GM23338 (cell line): ENCODE measurements around the gene LTBR. TPM values are rescaled to one million over a fixed set of nuclear protein-coding genes. Genes with fewer than 3 reads are reported as not detected.

Source experiments
- ATAC-seq: fragments of 200-7000 bp; cut with Tn5 transposase; 3 replicates; pipeline ENCODE4 v1.9.1; 2020
- DNase-seq: peaks from one replicate; pipeline ENCODE4 v3.0.0-alpha.2; 2015; ENCODE audit warnings: low spot score
- H2AFZ ChIP-seq: fragments of 200-600 bp; sonication (generic); 2 replicates; pipeline ENCODE4 v1.8.0; 2016; ENCODE audit warnings: antibody characterized with exemption, mild to moderate bottlenecking, moderate library complexity
- H3F3A ChIP-seq: fragments of 200-600 bp; sonication (generic); replicated peaks from 2 replicates; pipeline ENCODE4 v1.8.0; 2017; ENCODE audit warnings: antibody characterized with exemption, mixed run types, low read depth
- H3K27ac ChIP-seq: fragments of 200-600 bp; sonication (generic); 2 replicates; pipeline ENCODE4 v1.6.1; 2016; ENCODE audit warnings: low read depth
- H3K27me3 ChIP-seq: fragments of 200-600 bp; sonication (generic); 2 replicates; pipeline ENCODE4 v1.8.0; 2016; ENCODE audit warnings: mild to moderate bottlenecking, mixed run types, moderate library complexity; ENCODE audit not compliant: insufficient read depth
- H3K36me3 ChIP-seq: fragments of 200-600 bp; sonication (generic); 2 replicates; pipeline ENCODE4 v1.8.0; 2016; ENCODE audit warnings: mild to moderate bottlenecking; ENCODE audit not compliant: insufficient read depth
- H3K4me1 ChIP-seq: fragments of 200-600 bp; sonication (generic); 2 replicates; pipeline ENCODE4 v1.8.0; 2016; ENCODE audit warnings: mild to moderate bottlenecking, moderate library complexity; ENCODE audit not compliant: insufficient read depth
- H3K4me2 ChIP-seq: fragments of 200-600 bp; sonication (generic); 2 replicates; pipeline ENCODE4 v1.7.1; 2017; ENCODE audit warnings: mixed run types
- H3K4me3 ChIP-seq: fragments of 200-600 bp; sonication (generic); 2 replicates; pipeline ENCODE4 v1.6.1; 2016; ENCODE audit warnings: mixed run types
- H3K79me2 ChIP-seq: fragments of 200-600 bp; sonication (generic); replicated peaks from 2 replicates; pipeline ENCODE4 v1.8.0; 2017; ENCODE audit warnings: mild to moderate bottlenecking; ENCODE audit not compliant: insufficient read depth
- H3K9me2 ChIP-seq: fragments of 200-600 bp; sonication (generic); 2 replicates; pipeline ENCODE4 v1.8.0; 2017; ENCODE audit not compliant: insufficient read depth
- H4K20me1 ChIP-seq: fragments of 200-600 bp; sonication (generic); replicated peaks from 2 replicates; pipeline ENCODE4 v1.8.0; 2017; ENCODE audit warnings: mild to moderate bottlenecking; ENCODE audit not compliant: insufficient read depth
- H3K27ac Mint-ChIP-seq: 2 replicates; pipeline ENCODE4 v1.8.0; 2020; ENCODE audit warnings: inconsistent platforms, mild to moderate bottlenecking, moderate library complexity, mixed read lengths
- H3K27me3 Mint-ChIP-seq: 3 replicates; pipeline ENCODE4 v1.8.0; 2022; ENCODE audit warnings: low read depth, mild to moderate bottlenecking, moderate library complexity, mixed read lengths, inconsistent platforms; ENCODE audit not compliant: insufficient read depth, poor library complexity
- H3K36me3 Mint-ChIP-seq: 3 replicates; pipeline ENCODE4 v1.8.0; 2021; ENCODE audit warnings: low read depth, mild to moderate bottlenecking, inconsistent platforms, moderate library complexity, mixed read lengths
- H3K4me1 Mint-ChIP-seq: 3 replicates; pipeline ENCODE4 v1.8.0; 2020; ENCODE audit warnings: mild to moderate bottlenecking, inconsistent platforms, mixed read lengths
- H3K4me3 Mint-ChIP-seq: 3 replicates; pipeline ENCODE4 v1.8.0; 2021; ENCODE audit warnings: moderate library complexity, mild to moderate bottlenecking, inconsistent platforms, mixed read lengths
- H3K9me3 Mint-ChIP-seq: 3 replicates; pipeline ENCODE4 v1.8.0; 2020; ENCODE audit warnings: moderate library complexity, mild to moderate bottlenecking, inconsistent platforms, mixed read lengths
- CREB1 ChIP-seq: fragments of 250-450 bp; sonication (Bioruptor Pico); IDR thresholded peaks from 2 replicates; pipeline ENCODE4 v1.5.0; 2020; ENCODE audit warnings: low read depth, mild to moderate bottlenecking, moderate library complexity
- EZH2 ChIP-seq: fragments of 200-600 bp; sonication (generic); IDR thresholded peaks from one replicate; pipeline ENCODE4 v1.8.0; 2017; ENCODE audit warnings: antibody characterized with exemption, mild to moderate bottlenecking, low read depth; ENCODE audit not compliant: unreplicated experiment
- EZH2phosphoT487 ChIP-seq: fragments of 200-600 bp; sonication (generic); IDR thresholded peaks from one replicate; pipeline ENCODE4 v1.8.1; 2018; ENCODE audit warnings: antibody characterized with exemption; ENCODE audit not compliant: unreplicated experiment
- NANOG ChIP-seq: IDR thresholded peaks from 2 replicates; pipeline ENCODE4 v1.6.1; 2016; ENCODE audit warnings: antibody characterized with exemption, borderline replicate concordance
- STAT1 ChIP-seq: IDR thresholded peaks from one replicate; pipeline ENCODE4 v1.6.1; 2016; ENCODE audit warnings: antibody characterized with exemption; ENCODE audit not compliant: unreplicated experiment
- ZNF114 ChIP-seq: fragments of 250-450 bp; sonication (Bioruptor Pico); IDR thresholded peaks from 2 replicates; pipeline ENCODE4 v1.5.0; 2020; ENCODE audit warnings: mild to moderate bottlenecking, moderate library complexity
- polyA plus RNA-seq: library from polyadenylated mRNA; unstranded; fragments of >200 nt; fragmentation: Nextera tagmentation; extraction: Ambion mirVana; gene quantifications from 2 replicates; pipeline ENCODE4 v1.2.1, GENCODE V29; 2016
- total RNA-seq: library from RNA; depleted of rRNA; stranded (reverse); fragments of >200 nt; shearing (Covaris generic); gene quantifications from 2 replicates; pipeline ENCODE4 v1.2.3, GENCODE V29; 2014
- TF ChIP-seq, protein P1 (sequence below): IDR thresholded peaks from 2 replicates; pipeline ENCODE4 v1.6.1; 2016; ENCODE audit warnings: antibody characterized with exemption
- TF ChIP-seq, protein P2 (sequence below): IDR thresholded peaks from one replicate; pipeline ENCODE4 v1.6.1; 2018; ENCODE audit warnings: antibody characterized with exemption; ENCODE audit not compliant: unreplicated experiment
- TF ChIP-seq, protein P3 (sequence below), 2 experiments: fragments of 200-600 bp in 1 of 2; sonication (generic) in 1 of 2; conservative IDR thresholded peaks; 2 replicates each; pipeline versions ENCODE4 v1.5.1 to v1.6.1; 2016 to 2017; ENCODE audit warnings: antibody characterized with exemption in 2 of 2, low read depth in 2 of 2, mild to moderate bottlenecking in 2 of 2, moderate library complexity in 1 of 2

LTBR gene
- total and polyA plus RNA-seq, 2 experiments from 2014 or later, result 6.1 to 6.8 TPM

DNA sequence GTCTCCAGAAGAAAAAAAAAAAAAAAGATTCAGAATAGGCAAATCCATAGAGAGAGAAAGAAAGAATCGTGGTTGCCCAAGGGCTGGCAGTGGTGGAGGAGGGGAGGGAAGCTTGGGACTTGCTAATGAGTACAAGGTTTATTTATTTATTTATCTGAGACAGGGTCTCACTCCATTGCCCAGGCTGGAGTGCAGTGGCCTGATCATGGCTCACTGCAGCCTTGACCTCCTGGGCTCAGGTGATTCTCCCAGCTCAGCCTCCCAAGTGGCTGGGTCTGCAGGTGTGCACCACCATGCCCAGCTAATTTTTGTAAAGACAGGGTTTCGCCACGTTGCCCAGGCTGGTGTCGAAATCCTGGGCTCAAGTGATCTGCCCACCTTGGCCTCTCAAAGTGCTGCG is 32.3 kb upstream of the LTBR start:
- no peak overlapping the region for H3K4me3 Mint-ChIP-seq
- Histone ChIP-seq H3K79me2 (no peaks in the 10 kb centered on the region), H3K27ac (no peak overlapping the region), H3K4me1 (peaks cover 7% of the 10 kb centered on the region; the same call in 1 of the 2 replicates), H3K9me2 (peaks cover 2% of the 10 kb centered on the region; the same call in 1 of the 2 replicates), H3F3A (peaks cover 8% of the 10 kb centered on the region; the same call in 1 of the 2 replicates), H4K20me1 (no peaks in the 10 kb centered on the region; the same call in 1 of the 2 replicates), H3K4me3 (no peak overlapping the region), H2AFZ (no peak overlapping the region), H3K27me3 (no peaks in the 10 kb centered on the region), H3K36me3 (peaks cover 8% of the 10 kb centered on the region), H3K4me2 (no peak overlapping the region)
- H3K9me3 Mint-ChIP-seq, result no peaks in the 10 kb centered on the region
- H3K27ac Mint-ChIP-seq, result no peak overlapping the region
- DNase-seq (no peak), ATAC-seq (no peak)
- H3K4me1 Mint-ChIP-seq, result peaks cover 20% of the 10 kb centered on the region
- peaks cover 12% of the 10 kb centered on the region for H3K27me3 Mint-ChIP-seq
- TF ChIP-seq, protein P1, sequence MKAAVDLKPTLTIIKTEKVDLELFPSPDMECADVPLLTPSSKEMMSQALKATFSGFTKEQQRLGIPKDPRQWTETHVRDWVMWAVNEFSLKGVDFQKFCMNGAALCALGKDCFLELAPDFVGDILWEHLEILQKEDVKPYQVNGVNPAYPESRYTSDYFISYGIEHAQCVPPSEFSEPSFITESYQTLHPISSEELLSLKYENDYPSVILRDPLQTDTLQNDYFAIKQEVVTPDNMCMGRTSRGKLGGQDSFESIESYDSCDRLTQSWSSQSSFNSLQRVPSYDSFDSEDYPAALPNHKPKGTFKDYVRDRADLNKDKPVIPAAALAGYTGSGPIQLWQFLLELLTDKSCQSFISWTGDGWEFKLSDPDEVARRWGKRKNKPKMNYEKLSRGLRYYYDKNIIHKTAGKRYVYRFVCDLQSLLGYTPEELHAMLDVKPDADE, result no peak
- TF ChIP-seq CREB1 (no peak), EZH2 (no peak), EZH2phosphoT487 (no peak), ZNF114 (CRISPR knock-in tag) (no peak), NANOG (no peak)
- TF ChIP-seq, protein P2, sequence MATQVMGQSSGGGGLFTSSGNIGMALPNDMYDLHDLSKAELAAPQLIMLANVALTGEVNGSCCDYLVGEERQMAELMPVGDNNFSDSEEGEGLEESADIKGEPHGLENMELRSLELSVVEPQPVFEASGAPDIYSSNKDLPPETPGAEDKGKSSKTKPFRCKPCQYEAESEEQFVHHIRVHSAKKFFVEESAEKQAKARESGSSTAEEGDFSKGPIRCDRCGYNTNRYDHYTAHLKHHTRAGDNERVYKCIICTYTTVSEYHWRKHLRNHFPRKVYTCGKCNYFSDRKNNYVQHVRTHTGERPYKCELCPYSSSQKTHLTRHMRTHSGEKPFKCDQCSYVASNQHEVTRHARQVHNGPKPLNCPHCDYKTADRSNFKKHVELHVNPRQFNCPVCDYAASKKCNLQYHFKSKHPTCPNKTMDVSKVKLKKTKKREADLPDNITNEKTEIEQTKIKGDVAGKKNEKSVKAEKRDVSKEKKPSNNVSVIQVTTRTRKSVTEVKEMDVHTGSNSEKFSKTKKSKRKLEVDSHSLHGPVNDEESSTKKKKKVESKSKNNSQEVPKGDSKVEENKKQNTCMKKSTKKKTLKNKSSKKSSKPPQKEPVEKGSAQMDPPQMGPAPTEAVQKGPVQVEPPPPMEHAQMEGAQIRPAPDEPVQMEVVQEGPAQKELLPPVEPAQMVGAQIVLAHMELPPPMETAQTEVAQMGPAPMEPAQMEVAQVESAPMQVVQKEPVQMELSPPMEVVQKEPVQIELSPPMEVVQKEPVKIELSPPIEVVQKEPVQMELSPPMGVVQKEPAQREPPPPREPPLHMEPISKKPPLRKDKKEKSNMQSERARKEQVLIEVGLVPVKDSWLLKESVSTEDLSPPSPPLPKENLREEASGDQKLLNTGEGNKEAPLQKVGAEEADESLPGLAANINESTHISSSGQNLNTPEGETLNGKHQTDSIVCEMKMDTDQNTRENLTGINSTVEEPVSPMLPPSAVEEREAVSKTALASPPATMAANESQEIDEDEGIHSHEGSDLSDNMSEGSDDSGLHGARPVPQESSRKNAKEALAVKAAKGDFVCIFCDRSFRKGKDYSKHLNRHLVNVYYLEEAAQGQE, result no peak
- peaks cover 84% of the 10 kb centered on the region for H3K36me3 Mint-ChIP-seq

DNA sequence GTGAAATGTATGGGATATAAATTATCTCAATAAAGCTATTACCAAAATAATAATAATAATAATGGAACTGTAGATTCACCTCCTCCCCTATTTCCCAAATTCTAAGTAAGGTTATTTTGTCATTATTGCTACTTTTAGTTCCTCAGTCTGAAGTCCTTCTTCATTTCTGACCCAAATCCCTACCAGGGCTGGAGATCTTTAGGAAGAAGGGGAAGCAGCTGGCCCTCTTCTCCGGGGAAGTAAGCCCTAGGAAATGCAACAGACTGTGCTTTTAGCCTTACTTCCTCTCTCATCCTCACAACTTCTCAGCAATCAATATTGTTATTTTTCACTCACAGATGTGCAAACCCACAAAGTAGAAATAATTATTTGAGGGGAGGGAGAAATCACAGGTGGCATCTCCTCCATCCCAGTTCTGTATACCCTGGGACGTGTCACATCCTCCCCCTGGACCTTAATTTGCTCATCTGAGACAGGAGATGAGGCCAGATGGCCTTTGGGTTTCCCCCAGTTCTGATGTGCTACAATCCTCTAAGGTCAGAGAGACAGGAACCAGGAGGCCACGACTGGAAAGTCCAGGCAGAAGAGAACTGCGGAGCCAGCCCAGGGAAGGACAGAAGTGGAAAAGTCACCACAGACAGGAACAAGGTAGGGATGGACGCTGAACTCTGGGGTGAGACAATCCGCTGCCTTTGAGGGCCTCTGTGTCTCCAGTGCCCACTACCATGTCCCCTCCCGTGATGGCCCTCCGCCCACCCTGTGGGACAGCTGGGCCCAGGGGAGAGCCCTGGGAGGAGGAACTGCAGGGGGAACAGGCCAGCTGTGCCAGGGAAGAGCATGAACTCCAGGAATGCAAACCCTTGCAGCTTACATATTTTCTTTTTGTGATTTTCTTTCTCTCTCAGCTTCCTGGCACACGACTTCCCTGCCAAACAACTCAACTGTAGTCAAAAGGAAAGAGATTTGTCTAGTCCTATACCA is 31.5 kb upstream of the LTBR start:
- no peak overlapping the region for H2AFZ ChIP-seq
- no peaks in the 10 kb centered on the region for H3K9me2 ChIP-seq
- H3K4me2 ChIP-seq, result no peak overlapping the region
- Mint-ChIP-seq H3K9me3 (no peaks in the 10 kb centered on the region), H3K36me3 (peaks cover 82% of the 10 kb centered on the region), H3K4me1 (peaks cover 20% of the 10 kb centered on the region), H3K27ac (no peak overlapping the region), H3K4me3 (no peak overlapping the region), H3K27me3 (peaks cover 12% of the 10 kb centered on the region)
- H3K79me2 ChIP-seq, result no peaks in the 10 kb centered on the region
- H4K20me1 ChIP-seq, result no peaks in the 10 kb centered on the region; the same call in 1 of the 2 replicates
- ATAC-seq (no peak), DNase-seq (no peak)
- H3K4me1 ChIP-seq, result peaks cover 7% of the 10 kb centered on the region; the same call in 1 of the 2 replicates
- peak overlapping the region; percentile 19; the same call in 1 of the 2 replicates for H3K27ac ChIP-seq
- H3K4me3 ChIP-seq, result no peak overlapping the region
- peaks cover 11% of the 10 kb centered on the region; the same call in 1 of the 2 replicates for H3F3A ChIP-seq
- no peaks in the 10 kb centered on the region for H3K27me3 ChIP-seq
- peaks cover 8% of the 10 kb centered on the region for H3K36me3 ChIP-seq
- TF ChIP-seq, protein P2, result no peak
- TF ChIP-seq EZH2, result no peak
- TF ChIP-seq CREB1, result no peak
- no peak for TF ChIP-seq STAT1
- TF ChIP-seq, protein P3, sequence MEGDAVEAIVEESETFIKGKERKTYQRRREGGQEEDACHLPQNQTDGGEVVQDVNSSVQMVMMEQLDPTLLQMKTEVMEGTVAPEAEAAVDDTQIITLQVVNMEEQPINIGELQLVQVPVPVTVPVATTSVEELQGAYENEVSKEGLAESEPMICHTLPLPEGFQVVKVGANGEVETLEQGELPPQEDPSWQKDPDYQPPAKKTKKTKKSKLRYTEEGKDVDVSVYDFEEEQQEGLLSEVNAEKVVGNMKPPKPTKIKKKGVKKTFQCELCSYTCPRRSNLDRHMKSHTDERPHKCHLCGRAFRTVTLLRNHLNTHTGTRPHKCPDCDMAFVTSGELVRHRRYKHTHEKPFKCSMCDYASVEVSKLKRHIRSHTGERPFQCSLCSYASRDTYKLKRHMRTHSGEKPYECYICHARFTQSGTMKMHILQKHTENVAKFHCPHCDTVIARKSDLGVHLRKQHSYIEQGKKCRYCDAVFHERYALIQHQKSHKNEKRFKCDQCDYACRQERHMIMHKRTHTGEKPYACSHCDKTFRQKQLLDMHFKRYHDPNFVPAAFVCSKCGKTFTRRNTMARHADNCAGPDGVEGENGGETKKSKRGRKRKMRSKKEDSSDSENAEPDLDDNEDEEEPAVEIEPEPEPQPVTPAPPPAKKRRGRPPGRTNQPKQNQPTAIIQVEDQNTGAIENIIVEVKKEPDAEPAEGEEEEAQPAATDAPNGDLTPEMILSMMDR (conservative IDR thresholded peaks at IDR 0.05; ENCODE audit: low read depth in 2 of 2), result no peak
- TF ChIP-seq EZH2phosphoT487, result no peak
- no peak for TF ChIP-seq ZNF114 (CRISPR knock-in tag)
